ENCODE data around the gene SGTB.

GRCh38 chr5:65646938-65647337, 75.0 kb downstream of the SGTB start:
- TF ChIP-seq EZH2 (IDR thresholded peaks at IDR 0.05; ENCODE audit: borderline replicate concordance, low read depth, low read length, poor library complexity, severe bottlenecking) (no peak), CTCF (conservative IDR thresholded peaks at IDR 0.05; ENCODE audit: low read depth, low read length) (no peak)
